Lower lobe of right lung (tissue), 2 donors: ENCODE data around the gene IL17REL. TPM values are rescaled to one million over a fixed set of nuclear protein-coding genes. Genes with fewer than 3 reads are reported as not detected.

Experiments
- ATAC-seq, 2 donors: fragments of 200-7000 bp; cut with Tn5 transposase; one replicate each; pipeline ENCODE4 v1.9.1; 2020 to 2022; ENCODE audit warnings: mild to moderate bottlenecking in 2 of 2, moderate library complexity in 2 of 2
- DNase-seq: peaks from one replicate; pipeline ENCODE4 v3.0.0-alpha.2; 2020
- H3K27ac ChIP-seq: fragments of 200-600 bp; one replicate; pipeline ENCODE4 v1.8.0; 2022
- H3K27me3 ChIP-seq: fragments of 200-600 bp; one replicate; pipeline ENCODE4 v1.8.0; 2022; ENCODE audit warnings: low read depth
- H3K36me3 ChIP-seq: fragments of 200-600 bp; one replicate; pipeline ENCODE4 v1.8.0; 2022; ENCODE audit warnings: mild to moderate bottlenecking
- H3K4me1 ChIP-seq: fragments of 200-600 bp; one replicate; pipeline ENCODE4 v1.8.0; 2022
- H3K4me3 ChIP-seq: fragments of 200-600 bp; one replicate; pipeline ENCODE4 v1.8.0; 2022; ENCODE audit warnings: mild to moderate bottlenecking
- H3K9me3 ChIP-seq: fragments of 200-600 bp; one replicate; pipeline ENCODE4 v1.8.0; 2022
- intact Hi-C: fragments of 100-400 bp; cut with DNase I; formaldehyde crosslinking; loops from one replicate; pipeline ENCODE4 v1.11.0; 2022
- total RNA-seq: library from RNA; stranded (reverse); fragmentation: NEBNext Ultra II Directional; extraction: Animal tissue kit (Norgen Biotek cat#: 25700); gene quantifications from one replicate; pipeline ENCODE4 v1.2.1, GENCODE V29; 2021
- TF ChIP-seq, protein P1 (sequence below): fragments of 200-600 bp; IDR thresholded peaks from one replicate; pipeline ENCODE4 v1.8.0; 2022; ENCODE audit warnings: antibody characterized with exemption, mild to moderate bottlenecking
- donor health status: DM: no; HTN: yes; CAD: no; lungs with severe emphysema.

The IL17REL gene
- total RNA-seq, 1 donor from 2014 or later, result 0.09 TPM

DNA sequence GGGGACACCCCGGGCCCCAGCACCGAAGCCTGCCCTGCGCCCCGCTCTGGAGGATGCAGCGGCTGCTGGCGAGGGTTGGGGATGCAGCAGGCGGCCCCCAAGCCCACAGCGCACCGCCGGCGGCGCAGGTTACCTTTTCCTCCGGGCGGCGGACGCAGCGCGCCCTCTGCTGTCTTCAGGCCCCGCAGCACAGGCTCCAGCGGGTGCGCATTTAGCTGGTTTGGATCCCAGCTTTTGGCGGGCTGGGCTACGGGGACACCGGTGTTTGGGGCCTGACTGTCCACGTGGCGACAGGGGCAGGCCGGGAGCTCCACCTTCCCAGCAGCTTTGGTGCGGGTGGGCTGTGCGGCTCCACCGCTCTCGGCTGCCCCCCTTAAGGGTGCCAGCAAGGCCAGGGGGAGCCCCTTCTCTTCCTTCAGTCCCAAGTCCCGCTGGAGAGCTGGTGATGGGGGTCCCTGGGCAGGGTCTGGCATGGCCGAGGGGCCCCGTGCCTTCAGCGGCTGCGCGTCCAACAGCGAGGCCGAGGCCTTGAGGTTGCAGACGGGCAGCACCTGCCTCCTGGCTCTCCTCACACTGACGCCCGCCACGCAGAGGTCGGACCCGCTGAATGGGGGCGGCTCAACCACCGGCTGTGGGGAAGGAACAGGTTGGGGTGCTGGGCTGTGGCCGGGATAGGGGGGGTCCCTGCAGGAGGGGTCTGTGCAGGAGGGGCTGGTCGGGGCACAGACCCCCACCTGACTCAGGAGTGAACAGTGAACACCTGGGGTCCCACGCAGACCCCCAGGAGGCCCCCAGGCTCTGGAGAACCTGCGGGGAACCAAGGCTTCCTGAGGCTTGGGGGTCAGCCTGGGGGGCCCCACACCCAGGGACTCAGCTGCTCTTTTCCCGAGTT is 18.0 kb upstream of the IL17REL start:
- intact Hi-C loops, result loop anchor here (10.0 kb wide), 1 partner anchor 106 kb away; no protein-coding TSS in a partner anchor
- DNase-seq (peak; percentile 88), ATAC-seq (peak; percentile 92 to 94)
- Histone ChIP-seq H3K9me3 (no peaks in the 10 kb centered on the region), H3K4me1 (peaks cover 5% of the 10 kb centered on the region), H3K27me3 (peaks cover 28% of the 10 kb centered on the region), H3K36me3 (no peaks in the 10 kb centered on the region), H3K27ac (no peak overlapping the region), H3K4me3 (no peak overlapping the region)
- TF ChIP-seq, protein P1, sequence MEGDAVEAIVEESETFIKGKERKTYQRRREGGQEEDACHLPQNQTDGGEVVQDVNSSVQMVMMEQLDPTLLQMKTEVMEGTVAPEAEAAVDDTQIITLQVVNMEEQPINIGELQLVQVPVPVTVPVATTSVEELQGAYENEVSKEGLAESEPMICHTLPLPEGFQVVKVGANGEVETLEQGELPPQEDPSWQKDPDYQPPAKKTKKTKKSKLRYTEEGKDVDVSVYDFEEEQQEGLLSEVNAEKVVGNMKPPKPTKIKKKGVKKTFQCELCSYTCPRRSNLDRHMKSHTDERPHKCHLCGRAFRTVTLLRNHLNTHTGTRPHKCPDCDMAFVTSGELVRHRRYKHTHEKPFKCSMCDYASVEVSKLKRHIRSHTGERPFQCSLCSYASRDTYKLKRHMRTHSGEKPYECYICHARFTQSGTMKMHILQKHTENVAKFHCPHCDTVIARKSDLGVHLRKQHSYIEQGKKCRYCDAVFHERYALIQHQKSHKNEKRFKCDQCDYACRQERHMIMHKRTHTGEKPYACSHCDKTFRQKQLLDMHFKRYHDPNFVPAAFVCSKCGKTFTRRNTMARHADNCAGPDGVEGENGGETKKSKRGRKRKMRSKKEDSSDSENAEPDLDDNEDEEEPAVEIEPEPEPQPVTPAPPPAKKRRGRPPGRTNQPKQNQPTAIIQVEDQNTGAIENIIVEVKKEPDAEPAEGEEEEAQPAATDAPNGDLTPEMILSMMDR, result peak; percentile 92

DNA sequence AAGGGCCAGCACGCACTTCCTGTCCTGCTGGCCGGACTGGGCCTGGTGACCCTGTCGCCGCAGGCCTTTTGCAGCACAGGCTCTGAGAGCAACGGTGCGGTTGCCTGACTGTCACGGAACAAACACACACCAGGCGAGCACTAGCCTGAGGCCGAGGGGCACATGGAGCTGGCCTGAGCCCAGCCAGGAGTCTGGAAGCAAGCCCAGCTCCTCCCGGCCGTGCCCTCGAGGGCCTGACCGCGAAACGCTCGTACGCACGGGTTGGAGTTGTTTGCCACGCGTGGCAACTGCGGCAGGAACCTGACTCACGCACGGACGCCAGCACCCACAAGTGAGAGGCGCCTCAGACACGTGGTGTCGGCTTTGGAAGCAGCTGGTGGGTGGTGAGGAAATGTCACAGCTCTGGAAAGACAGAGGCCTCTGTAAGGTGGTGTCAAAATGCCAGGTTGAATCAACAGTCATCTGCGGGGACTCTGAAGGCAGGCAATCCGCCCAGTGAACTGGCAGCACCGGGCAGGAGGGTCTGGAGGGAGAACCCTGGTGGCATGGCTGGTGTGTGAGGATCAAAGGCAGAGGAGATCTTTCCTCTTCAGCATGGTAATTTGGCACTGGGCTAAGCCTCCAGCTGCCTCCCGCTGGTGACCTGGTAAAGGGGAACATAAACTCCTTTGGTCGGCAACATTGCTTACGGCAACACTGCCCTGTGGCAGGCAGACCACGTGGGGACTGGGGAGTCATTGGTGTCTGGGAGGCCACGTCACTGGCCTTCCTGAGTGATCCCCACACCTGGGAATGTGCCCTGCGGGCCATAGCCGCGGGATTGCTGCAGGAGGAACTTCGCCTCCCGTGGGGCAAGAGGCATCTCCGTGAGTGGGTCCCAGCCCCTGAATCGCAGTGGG is 15.3 kb upstream of the IL17REL start:
- peak; percentile 8 to 20 for ATAC-seq
- TF ChIP-seq, protein P1, result no peak
- DNase-seq, result peak; percentile 60
- Histone ChIP-seq H3K4me1 (peaks cover 5% of the 10 kb centered on the region), H3K27me3 (peaks cover 25% of the 10 kb centered on the region), H3K36me3 (no peaks in the 10 kb centered on the region), H3K9me3 (no peaks in the 10 kb centered on the region), H3K4me3 (no peak overlapping the region), H3K27ac (no peak overlapping the region)
- intact Hi-C loops, result no loop called here

DNA sequence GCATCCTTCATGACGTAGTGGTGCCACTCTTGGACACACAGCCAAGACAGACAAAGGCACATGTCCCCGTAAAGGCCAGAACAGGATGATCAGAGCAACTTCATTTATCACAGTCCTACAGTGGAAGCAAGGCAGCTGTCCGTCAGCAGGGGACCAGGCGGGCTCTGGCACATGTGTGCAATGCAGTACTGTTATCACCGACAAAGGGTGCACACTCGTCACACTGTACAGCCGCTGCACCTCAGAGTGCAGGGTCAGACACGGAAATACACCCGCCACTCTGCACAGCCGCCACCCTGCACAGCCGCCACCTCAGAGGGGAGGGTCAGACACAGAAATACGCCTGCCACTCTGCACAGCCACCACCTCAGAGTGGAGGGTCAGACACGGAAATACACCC is 13.4 kb upstream of the IL17REL start:
- ATAC-seq (no peak), DNase-seq (no peak)
- Histone ChIP-seq H3K27me3 (peaks cover 17% of the 10 kb centered on the region), H3K4me1 (peaks cover 5% of the 10 kb centered on the region), H3K4me3 (no peak overlapping the region), H3K36me3 (no peaks in the 10 kb centered on the region), H3K27ac (no peak overlapping the region), H3K9me3 (no peaks in the 10 kb centered on the region)
- TF ChIP-seq, protein P1, result no peak
- intact Hi-C loops, result no loop called here

DNA sequence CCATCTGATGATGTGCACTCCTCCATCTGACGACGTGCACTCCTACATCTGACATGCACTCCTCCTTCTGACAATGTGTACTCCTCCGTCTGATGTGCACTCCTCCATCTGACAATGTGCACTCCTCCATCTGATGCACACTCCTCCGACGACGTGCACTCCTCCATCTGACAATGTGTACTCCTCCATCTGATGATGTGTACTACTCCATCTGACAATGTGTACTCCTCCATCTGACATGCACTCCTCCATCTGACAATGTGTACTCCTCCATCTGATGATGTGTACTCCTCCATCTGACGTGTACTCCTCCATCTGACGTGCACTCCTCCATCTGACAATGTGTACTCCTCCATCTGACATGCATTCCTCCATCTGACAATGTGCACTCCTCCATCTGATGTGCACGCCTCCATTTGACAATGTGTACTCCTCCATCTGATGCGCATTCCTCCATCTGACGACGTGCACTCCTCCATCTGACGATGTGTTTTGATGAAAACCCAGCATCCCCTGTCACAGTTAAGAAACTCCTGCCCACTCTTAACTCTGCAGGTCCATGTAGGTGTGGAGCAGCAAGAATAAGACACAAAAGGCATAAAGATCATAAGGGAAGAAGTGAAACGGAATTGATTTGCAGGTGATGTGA is 9.7 kb upstream of the IL17REL start:
- Histone ChIP-seq H3K9me3 (no peaks in the 10 kb centered on the region), H3K27me3 (peaks cover 17% of the 10 kb centered on the region), H3K4me3 (no peak overlapping the region), H3K27ac (no peak overlapping the region), H3K36me3 (no peaks in the 10 kb centered on the region), H3K4me1 (no peaks in the 10 kb centered on the region)
- ATAC-seq (no peak), DNase-seq (no peak)
- intact Hi-C loops, result no loop called here
- TF ChIP-seq, protein P1, result no peak

DNA sequence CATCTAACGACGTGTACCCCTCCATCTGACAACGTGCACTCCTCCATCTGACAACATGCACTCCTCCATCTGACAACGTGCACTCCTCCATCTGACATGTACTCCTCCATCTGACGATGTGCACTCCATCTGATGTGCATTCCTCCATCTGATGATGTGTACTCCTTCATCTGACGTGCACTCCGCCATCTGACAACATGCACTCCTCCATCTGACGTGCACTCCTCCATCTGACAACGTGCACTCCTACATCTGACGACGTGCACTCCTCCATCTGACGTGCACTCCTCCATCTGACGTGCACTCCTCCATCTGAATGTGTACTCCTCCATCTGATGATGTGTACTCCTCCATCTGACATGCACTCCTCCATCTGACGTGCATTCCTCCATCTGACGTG is 8.0 kb upstream of the IL17REL start:
- no peak for DNase-seq
- no peak overlapping the region for H3K27ac ChIP-seq
- intact Hi-C loops, result no loop called here
- H3K9me3 ChIP-seq, result no peaks in the 10 kb centered on the region
- no peaks in the 10 kb centered on the region for H3K4me1 ChIP-seq
- TF ChIP-seq, protein P1, result no peak
- no peak overlapping the region for H3K4me3 ChIP-seq
- H3K36me3 ChIP-seq, result no peaks in the 10 kb centered on the region
- peaks cover 32% of the 10 kb centered on the region for H3K27me3 ChIP-seq
- ATAC-seq, result no peak
